ENCODE measurements around the gene LAMA3.
"Not testable (repeated sequence)": the region's sequence is repeated elsewhere in the genome, so short reads cannot be mapped to it uniquely, and the experiment has no call there.

LAMA3 gene

DNA sequence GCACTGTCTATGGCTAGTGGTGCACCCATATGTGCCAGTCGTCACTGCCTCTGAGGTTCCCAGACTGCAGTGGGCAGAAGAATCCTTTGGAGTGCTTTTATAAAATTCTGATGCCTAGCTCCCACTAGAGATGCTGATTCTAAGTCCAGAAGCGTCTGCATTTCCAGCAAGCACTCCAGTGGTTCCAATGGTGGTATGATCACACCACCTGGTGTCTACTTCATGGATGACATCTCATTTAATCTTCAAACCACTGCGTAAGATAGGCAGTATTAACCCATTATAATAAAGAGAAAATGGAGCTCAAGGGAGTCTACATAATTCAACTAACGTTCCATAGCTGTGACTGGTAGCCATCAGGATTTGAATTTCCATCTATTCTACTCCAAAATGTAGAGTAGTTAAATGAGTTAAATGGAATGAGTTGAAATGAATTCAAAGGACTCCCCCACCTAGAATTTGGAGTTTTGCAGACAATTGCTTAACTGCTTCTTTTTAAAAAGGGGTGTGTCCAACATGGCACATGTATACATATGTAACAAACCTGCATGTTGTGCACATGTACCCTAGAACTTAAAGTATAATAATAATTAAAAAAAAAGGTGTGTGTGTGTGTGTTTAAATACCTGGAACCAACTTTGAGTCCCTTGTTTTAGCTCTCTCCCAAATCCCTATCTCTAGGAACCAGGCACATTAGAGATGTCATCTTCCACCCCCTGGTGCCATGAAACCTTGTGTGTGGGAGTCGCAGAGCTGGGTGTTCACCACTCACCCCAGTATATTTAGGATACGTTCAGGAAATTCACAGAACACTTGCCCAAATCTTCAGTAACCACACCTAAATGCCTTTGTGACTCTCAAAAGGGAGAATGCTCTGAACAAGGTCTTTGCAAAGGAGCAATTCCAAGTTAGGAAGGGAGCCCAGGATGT lies 14.1 kb downstream of the LAMA3 start:
- in situ Hi-C loops (cut with HindIII; ENCODE audit: low pct_unique_long_range_greater_than_20kb, low sequenced_read_pairs), result no loop called here
- TF ChIP-seq JUND (IDR thresholded peaks at IDR 0.05; ENCODE audit: low read depth), result no peak

DNA sequence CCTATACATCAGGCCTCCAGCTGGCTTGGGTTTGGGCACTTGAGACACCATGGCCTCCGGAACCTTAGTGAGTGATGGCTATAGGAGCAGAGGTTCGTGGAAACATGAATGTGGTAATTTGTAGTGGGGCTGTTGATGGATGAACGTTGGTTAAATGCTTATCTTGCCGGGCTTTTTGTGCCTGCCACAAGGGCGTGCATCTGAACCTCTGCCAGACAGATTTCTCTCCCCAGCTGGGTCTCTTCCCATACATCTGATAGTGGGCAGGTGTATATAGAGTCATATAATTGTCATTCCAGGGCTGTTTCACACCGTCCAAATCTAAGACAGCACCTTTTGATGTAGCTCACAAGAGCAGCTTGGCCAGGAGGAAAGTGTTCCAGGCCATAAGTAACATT lies 14.7 kb downstream of the LAMA3 start:
- TF ChIP-seq JUND (IDR thresholded peaks at IDR 0.05; ENCODE audit: low read depth), result no peak
- in situ Hi-C loops (cut with HindIII; ENCODE audit: low pct_unique_long_range_greater_than_20kb, low sequenced_read_pairs), result no loop called here
- DNase-seq (ENCODE audit: low read depth in 1 of 2, low spot score in 1 of 2), result no peak

More for the DNA sequence above, 14.1 kb downstream of the LAMA3 start:
- peak in 1 of 2 experiments; percentile 64 for DNase-seq (ENCODE audit: low read depth in 1 of 2, low spot score in 1 of 2)

DNA sequence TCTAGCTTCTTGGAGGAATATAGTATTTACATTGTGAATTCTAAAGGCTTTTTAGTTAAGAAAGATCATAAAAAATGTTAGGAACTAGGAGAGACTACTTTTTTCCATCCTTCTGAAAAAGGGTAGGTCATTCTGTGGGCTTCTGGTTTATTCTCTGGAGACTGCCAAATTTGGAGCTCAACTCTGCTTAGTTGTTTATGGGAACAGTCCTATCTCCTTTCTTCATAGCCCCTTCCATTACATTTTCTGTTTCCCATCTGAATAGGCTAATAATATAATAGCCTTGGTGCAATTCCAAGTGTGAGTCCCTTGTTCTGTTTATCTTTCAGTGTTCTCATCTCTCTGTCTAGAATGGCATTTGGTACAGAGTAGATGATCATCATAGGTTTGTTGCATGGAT lies 15.6 kb downstream of the LAMA3 start:
- DNase-seq (ENCODE audit: low read depth in 1 of 2, low spot score in 1 of 2), result no peak
- no peak for TF ChIP-seq JUND (IDR thresholded peaks at IDR 0.05; ENCODE audit: low read depth)
- in situ Hi-C loops (cut with HindIII; ENCODE audit: low pct_unique_long_range_greater_than_20kb, low sequenced_read_pairs), result no loop called here

DNA sequence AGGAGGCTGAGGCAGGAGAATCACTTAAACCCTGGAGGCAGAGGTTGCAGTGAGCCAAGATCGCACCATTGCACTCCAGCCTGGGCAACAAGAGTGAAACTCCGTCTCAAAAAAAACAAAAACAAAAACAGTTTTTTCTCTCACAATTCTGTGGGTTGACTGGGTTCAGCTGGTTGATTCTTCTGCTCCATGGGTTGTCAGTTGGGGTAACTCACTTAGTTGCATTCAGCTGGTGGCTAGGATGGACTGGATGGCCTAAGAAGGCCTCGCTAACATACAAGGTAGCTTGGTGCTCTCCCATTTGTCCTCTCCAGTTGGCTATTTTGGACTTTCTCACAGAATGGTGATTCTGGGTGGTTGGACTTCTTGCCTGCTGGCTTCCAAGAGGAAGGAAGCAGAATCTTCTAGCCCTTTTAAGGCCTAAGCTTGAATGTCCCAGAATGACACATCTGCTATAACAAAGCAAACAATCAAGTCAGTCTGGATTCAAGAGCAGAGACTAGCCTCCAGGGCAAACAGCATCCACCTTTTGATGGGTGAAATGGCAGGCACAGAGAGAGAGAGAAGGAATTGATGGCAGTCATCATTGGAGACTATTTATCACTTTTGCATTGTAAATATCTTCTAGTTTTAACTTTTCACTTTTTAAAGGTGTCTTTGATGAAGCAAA lies 17.9 kb downstream of the LAMA3 start:
- peak in 1 of 2 experiments; percentile 56 for DNase-seq (ENCODE audit: low read depth in 1 of 2, low spot score in 1 of 2)
- in situ Hi-C loops (cut with HindIII; ENCODE audit: low pct_unique_long_range_greater_than_20kb, low sequenced_read_pairs), result no loop called here
- no peak for TF ChIP-seq JUND (IDR thresholded peaks at IDR 0.05; ENCODE audit: low read depth)

DNA sequence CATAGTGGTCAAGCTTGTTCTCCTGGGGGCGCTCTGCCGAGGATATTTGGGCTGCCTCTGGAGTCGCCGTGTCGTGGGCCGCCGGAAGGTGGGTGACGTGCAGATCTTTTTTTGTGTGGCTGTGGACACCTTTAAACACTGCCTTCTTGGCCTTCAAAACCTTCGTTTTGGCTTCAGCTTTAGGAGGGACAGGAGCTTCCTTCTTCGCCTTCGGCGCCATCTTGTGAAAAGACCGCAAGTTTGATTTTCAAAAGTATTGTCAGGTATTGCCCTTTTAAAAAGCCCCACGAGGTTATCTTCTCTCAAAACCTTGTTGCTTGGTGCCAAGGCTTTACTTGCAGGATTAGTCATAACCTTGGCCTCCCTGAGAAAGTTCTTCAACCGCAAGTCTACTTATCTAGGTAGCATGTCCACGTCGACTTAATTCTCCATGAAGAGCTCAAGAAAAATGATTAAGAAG lies 20.8 kb downstream of the LAMA3 start:
- in situ Hi-C loops (cut with HindIII; ENCODE audit: low pct_unique_long_range_greater_than_20kb, low sequenced_read_pairs), result no loop called here
- no peak for DNase-seq (ENCODE audit: low read depth in 1 of 2, low spot score in 1 of 2)
- TF ChIP-seq JUND (IDR thresholded peaks at IDR 0.05; ENCODE audit: low read depth), result no peak

DNA sequence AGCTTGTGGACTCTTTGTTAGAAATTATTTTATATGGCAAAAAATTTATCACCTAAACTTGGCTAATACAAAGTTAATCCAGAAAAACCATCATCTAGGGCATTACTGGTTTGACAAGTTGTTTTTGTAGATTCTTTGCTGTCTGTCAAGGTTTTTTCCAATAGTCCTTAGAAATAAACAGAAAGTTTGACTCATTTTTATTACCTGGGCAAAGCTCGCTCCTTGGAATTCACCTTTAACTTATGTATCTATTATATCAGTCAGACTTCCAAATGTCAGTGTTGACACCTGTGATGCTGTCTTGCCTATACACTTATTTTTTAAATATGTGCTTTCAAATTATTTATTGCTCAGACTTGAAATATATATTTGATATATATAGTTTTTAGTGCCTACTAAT lies 21.7 kb downstream of the LAMA3 start:
- DNase-seq (ENCODE audit: low read depth in 1 of 2, low spot score in 1 of 2), result no peak
- in situ Hi-C loops (cut with HindIII; ENCODE audit: low pct_unique_long_range_greater_than_20kb, low sequenced_read_pairs), result no loop called here
- no peak for TF ChIP-seq JUND (IDR thresholded peaks at IDR 0.05; ENCODE audit: low read depth)

DNA sequence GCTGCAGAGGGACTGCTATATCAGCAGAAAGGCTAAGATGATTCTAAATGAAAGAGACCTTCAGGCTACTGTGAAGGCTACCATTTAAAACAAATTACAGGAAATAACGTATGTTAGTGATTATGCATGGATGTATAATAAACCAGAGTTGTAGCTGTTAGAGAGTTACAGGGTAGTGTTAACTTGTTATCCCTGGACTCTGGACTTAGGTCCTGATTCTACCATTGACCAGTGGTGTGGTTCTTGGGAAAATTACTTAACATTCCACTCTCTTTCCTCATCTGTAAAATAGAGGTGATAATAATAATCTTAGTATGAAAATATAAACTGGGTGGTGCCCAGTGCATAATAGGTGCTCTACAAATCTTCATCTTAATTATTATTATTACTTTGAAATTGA lies 22.2 kb downstream of the LAMA3 start:
- in situ Hi-C loops (cut with HindIII; ENCODE audit: low pct_unique_long_range_greater_than_20kb, low sequenced_read_pairs), result no loop called here
- TF ChIP-seq JUND (IDR thresholded peaks at IDR 0.05; ENCODE audit: low read depth), result no peak

DNA sequence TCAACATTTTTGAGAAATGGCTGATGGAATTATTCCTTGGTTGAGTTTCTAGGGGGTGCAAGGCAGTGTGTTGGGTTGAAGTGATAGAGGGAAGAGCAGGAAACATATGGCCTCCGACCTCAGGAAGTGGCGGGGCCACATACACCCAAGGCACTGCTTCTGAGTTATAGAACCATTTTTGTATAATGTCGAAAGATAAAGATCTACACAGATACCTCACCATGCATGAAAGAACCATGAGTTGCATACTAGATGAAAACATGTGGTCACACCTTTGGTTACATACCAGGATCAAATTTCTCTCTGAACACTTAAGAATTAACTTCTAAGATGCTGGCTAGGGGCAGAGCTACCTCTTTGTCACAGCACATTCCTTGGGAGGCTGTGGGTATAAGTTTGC lies 23.2 kb downstream of the LAMA3 start:
- in situ Hi-C loops (cut with HindIII; ENCODE audit: low pct_unique_long_range_greater_than_20kb, low sequenced_read_pairs), result no loop called here
- no peak for TF ChIP-seq JUND (IDR thresholded peaks at IDR 0.05; ENCODE audit: low read depth)
- no peak for DNase-seq (ENCODE audit: low read depth in 1 of 2, low spot score in 1 of 2)

More for the DNA sequence above, 22.2 kb downstream of the LAMA3 start:
- DNase-seq (ENCODE audit: low read depth in 1 of 2, low spot score in 1 of 2), result no peak

DNA sequence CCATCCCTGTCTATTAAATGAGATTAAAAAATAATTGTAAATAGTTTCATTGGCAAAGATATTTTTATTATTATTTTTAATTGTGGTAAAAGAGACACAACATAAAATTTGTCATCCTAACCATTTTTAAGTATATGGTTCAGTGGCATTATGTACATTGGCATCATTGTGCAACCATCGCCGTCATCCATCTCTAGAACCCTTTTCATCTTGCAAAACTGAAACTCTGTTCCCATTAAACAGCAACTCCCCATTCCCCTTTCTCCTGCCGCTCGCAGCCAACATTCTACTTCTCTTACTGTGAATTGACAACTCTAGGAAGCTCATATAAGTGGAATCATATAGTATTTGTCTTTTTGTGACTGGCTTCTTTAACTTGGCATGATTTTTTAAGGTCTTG lies 25.3 kb downstream of the LAMA3 start:
- in situ Hi-C loops (cut with HindIII; ENCODE audit: low pct_unique_long_range_greater_than_20kb, low sequenced_read_pairs), result no loop called here
- no peak for TF ChIP-seq JUND (IDR thresholded peaks at IDR 0.05; ENCODE audit: low read depth)
- no peak for DNase-seq (ENCODE audit: low read depth in 1 of 2, low spot score in 1 of 2)

DNA sequence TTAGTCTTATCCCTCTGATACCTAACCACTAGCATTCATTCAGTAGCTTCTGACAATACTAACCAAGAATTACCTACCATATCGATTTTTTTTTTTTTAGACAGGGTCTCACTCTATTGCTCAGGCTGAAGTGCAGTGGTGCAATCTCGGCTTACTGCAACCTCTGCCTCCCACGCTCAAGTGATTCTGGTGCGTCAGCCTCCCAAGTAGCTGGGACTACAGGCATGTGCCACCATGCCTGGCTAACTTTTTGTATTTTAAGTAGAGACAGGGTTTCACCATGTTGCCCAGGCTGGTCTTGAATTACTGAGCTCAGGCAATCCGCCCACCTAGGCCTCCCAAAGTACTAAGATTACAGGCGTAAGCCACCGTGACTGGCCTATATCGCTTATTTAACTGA lies 26.8 kb downstream of the LAMA3 start:
- DNase-seq (ENCODE audit: low read depth in 1 of 2, low spot score in 1 of 2); in situ Hi-C loops (cut with HindIII; ENCODE audit: low pct_unique_long_range_greater_than_20kb, low sequenced_read_pairs): not testable (repeated sequence)

DNA sequence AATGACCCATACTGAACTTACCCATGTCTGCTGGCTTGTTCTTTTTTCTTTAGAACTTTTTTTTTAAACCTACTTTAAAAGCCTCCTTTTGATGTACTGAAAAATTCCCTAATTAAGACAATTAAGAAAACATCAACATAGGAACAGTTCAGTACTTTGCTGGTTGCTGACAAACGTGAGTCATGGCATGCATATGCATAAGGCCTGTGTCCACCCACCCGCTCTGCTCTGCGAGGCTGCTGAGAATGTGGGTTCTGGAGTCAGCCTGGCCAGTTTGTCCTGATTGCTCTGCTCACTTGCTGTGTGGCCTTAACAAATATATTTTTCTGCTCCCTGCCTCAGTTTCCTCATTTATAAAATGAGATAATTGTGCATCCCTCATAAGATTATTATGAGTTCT lies 27.3 kb downstream of the LAMA3 start:
- in situ Hi-C loops (cut with HindIII; ENCODE audit: low pct_unique_long_range_greater_than_20kb, low sequenced_read_pairs), result no loop called here
- no peak for DNase-seq (ENCODE audit: low read depth in 1 of 2, low spot score in 1 of 2)

DNA sequence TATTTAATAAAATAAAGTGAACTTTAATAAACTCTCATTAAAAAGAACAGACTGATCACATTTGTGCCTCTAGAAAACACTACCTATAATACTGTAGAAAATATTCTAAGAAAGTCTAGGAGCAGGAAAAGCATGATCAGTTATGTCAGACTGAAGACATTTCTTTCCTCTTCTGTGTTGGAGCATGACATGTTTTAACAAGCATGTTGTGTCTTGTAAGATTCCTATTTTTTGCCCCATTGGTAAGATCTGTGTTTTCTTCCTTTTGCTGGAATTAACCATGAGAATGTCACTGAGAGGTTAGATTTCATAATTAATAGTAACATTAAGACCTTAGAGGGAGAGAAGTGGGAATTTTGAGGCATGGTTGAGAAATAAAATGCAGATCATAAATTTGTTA lies 27.7 kb downstream of the LAMA3 start:
- in situ Hi-C loops (cut with HindIII; ENCODE audit: low pct_unique_long_range_greater_than_20kb, low sequenced_read_pairs), result no loop called here
- no peak for DNase-seq (ENCODE audit: low read depth in 1 of 2, low spot score in 1 of 2)
- no peak for TF ChIP-seq JUND (IDR thresholded peaks at IDR 0.05; ENCODE audit: low read depth)

More for the DNA sequence above, 27.3 kb downstream of the LAMA3 start:
- no peak for TF ChIP-seq JUND (IDR thresholded peaks at IDR 0.05; ENCODE audit: low read depth)

DNA sequence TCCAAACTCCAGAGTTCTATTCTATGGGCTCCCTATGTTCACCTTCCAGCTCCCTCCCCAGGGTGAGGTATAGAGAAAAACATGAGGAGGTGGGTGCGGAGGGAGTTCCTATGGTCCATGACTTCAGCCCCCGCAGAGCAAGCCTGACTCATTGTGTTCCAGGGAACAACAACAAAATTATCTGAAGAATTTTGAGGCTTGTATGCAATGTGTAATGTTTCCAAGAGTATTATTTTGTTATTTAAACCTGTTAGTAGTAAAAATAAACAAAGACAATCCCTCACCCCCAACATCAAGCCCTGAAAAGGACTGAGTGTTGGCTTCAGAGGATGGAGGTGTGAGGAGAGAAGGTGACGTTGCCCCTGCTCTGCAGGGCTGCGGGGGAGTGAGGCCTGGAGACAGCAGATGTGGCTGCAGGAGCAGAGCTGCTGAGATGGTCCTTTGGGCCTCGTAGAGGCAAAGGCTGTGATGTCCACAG lies 29.0 kb downstream of the LAMA3 start:
- DNase-seq (ENCODE audit: low read depth in 1 of 2, low spot score in 1 of 2), result no peak
- TF ChIP-seq JUND (IDR thresholded peaks at IDR 0.05; ENCODE audit: low read depth), result no peak

More for the DNA sequence above, 29.0 kb downstream of the LAMA3 start:
- in situ Hi-C loops (cut with HindIII; ENCODE audit: low pct_unique_long_range_greater_than_20kb, low sequenced_read_pairs), result no loop called here

All from T47D (cell line).